ENCODE measurements around the gene ITSN2.
"Not testable (repeated sequence)": the region's sequence is repeated elsewhere in the genome, so short reads cannot be mapped to it uniquely, and the experiment has no call there.

ITSN2 gene

GRCh38 chr2:24221343-24222050 lies 138.8 kb downstream of the ITSN2 start:
- DNase-seq = no peak

DNA sequence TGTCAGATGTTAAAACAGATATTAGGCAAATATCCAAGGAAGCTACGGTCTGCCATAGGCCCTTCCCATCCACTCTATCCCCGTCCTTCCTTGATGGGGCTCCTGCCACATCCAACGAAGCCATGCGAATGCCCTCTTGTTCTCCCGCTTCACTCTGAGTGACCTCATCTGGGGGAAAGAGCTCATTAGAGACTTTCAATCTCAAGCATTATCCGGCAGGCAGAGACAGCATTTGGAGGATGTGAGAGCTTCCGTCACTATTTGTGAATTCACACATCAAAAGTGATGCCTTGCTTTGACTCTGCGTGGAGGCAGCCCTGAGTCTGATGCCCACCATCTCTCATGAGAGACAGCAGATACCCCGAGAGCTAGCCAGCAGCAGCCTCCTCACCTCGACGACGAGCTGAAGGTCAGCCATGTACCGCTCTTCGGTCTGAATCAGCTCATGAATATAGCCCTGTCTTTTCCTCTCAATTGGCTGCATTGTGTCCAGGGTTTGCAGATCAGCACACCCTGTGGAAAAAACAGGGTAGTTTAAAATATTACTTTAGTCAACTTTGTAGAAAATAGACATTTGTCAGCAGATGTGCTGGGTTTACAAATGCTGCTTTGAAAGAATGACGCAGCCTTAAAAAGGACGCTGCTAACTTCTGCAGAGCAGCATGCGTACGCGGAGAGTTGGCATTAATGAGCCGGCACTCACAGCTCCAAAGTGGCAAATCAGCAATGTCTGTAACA lies 139.6 kb downstream of the ITSN2 start:
- peak in 14 of 58 donors; percentile 12 to 65 (median 32) for DNase-seq

DNA sequence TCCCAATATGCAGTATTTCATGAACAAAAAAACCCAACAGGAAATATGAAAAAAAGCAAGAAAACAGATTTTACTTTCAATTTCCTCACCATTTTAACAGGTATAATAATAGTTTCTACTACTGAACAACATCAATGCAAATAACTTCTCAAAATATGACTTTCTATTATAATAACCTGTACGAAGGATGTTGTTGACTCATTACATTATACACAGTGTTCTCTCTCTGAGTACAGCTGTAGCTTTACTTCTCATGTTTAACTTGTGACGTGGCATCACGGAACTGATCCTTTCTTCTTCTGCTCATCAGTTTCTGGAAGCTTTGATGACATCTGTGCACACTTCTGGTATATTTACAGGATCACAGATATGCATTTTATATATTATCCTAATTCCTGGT lies 145.5 kb downstream of the ITSN2 start:
- no peak for DNase-seq

- DNase-seq = no peak
These were observed 148.9 kb downstream of the ITSN2 start for GRCh38 chr2:24211408-24211807.

DNA sequence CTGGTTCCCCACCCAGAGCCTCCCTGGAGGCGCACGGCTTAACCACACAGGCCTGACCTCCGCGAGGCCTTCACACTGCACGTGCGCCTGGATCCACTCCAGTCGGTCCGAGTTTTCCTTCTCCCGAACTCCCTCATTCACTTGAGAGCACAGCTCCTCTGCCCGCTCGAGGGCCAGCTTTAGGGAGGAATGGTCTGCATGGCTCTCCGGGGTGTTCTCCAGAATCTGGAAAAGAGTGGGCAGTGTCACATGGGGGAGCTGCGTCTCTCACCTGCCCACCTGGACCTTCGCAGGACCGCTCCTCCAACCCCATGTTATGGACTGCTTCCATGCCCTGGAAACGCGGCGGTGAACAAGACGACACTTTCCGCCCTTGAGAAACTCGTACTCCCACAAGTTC lies 149.6 kb downstream of the ITSN2 start:
- DNase-seq = no peak

DNA sequence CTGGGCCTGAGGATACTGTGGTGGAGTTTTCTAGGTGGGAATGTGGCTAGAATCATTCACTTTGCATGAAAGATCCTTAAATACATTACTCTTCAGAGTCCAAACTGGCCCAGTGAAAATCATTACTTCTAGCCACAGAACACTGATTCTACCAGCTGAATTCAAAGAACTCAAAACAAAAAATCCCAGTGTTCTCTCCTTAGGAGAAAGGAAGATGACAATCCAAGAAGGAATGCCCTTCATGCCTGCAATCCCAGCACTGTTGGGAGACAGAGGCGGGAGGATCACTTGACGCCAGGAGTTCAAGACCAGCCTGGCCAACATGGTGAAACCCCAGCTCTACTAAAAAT lies 150.3 kb downstream of the ITSN2 start:
- no peak for DNase-seq

DNA sequence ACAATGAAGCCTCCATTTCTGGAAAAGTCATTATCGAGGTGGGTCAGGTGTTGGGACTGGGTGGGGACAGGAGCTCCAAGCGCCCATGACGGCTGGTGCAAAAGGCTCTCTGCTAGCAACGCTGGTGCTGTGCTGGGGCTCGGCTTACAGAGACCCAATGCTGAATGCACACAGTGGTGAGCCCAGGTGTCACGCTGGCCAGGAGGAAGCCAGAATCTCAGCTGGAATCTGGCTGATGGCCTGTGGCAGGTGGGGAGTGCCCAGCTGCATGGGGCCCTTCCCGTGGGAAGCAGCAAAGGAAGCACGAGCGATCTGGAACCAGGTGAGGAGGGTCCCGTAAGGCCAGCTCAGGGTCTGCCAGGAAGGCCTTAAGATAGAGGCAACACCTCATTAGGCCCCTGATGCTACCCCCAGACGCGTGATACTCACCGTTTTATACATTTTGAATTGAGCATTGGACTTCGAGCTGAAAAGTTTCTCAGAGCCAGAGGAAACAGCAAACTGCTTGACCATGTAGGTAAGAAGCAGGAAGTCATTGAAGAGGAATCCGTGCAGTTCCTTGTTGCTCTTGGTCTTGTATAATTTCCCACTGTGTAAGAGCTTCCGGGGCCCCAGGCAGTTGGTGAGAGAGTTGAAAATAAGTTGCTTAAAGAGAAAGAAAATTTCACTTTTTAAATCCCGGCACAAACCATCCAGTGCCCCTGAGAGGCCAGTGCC lies 150.8 kb downstream of the ITSN2 start:
- no peak for DNase-seq

DNA sequence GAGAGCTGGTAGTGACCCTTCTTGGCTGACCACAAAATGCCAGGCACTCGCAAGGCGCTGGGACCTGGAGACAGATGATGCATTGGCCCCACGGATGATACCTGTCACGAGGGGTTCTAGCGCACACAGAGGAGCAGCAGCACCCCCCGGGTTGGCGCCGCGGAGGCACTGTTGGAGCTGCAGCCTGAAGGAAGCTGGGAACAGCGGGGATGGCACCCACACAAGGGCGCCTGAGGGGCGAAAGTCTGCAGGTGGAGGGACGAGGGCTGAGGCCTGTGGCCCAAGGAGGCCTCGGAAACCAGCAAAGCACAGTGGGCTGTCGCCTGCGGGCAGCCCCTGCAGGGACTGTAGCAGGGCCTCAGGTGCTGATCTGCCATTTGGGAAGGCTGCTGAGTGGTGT lies 151.8 kb downstream of the ITSN2 start:
- no peak for DNase-seq

DNA sequence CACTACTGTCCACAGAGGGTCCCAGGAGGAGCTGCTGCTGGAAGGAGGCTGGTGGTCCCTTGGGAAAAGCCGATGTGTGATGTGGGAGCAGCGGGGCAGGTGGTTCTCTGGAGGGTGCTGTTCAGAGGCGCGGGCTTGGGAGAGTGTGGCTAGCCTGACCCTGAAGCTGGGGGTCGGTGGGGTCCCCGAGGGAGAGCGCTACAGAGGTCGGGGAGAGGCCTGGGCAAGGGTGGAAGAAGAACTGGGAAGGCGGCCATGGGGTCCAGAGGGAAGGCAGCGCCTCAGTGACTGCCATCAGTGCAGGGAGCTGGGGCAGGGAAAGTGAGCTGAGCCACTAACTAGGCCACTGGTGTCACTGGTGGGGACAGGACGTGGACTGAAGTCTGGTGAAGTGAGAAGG lies 153.0 kb downstream of the ITSN2 start:
- no peak for DNase-seq

GRCh38 chr2:24206714-24207113 lies 153.6 kb downstream of the ITSN2 start:
- no peak for DNase-seq

DNA sequence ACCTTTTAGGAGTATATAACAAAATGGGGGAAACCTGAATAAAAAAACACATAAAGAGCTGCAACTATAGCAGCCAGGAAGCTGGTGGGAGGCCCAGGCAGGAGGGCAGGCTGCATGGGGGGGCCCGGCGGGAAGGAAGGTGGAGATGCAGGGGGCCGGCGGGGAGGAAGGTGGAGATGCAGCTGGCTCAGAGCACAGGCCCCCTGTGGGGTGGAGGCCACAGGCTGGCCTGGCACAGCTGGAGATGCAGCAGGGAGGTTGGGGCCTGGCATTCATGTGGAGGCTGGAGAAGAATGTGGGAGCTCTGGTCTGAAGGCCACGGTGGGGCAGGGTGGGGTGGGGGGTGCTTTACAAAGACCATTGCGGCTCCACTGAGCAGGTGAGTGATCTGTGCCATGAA lies 154.1 kb downstream of the ITSN2 start:
- DNase-seq = no peak

GRCh38 chr2:24205131-24205530 lies 155.2 kb downstream of the ITSN2 start:
- DNase-seq = no peak

GRCh38 chr2:24204505-24204904 lies 155.8 kb downstream of the ITSN2 start:
- DNase-seq = no peak

DNA sequence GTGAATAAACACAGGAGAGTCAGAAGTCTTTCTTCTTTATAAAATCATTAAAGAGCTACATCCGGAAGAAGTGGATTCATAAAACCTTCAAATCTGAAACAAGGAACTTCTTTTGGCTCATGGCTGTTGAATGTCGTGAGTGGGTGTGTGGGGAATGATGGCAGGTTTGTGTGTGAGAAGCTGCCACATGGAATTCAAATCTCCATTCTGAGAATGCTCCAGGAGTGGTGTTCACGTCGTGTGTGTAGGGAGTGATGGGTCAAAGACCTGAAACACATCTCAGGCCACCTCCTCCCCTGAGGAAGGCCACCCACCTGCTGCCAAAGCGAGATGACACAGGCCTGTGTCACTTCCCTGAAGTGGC lies 156.6 kb downstream of the ITSN2 start:
- DNase-seq = peak in 1 of 58 donors; percentile 6

- DNase-seq = no peak
These were observed 157.1 kb downstream of the ITSN2 start for GRCh38 chr2:24203029-24203786.

- DNase-seq = no peak
These were observed 159.5 kb downstream of the ITSN2 start for GRCh38 chr2:24200799-24201198.

DNA sequence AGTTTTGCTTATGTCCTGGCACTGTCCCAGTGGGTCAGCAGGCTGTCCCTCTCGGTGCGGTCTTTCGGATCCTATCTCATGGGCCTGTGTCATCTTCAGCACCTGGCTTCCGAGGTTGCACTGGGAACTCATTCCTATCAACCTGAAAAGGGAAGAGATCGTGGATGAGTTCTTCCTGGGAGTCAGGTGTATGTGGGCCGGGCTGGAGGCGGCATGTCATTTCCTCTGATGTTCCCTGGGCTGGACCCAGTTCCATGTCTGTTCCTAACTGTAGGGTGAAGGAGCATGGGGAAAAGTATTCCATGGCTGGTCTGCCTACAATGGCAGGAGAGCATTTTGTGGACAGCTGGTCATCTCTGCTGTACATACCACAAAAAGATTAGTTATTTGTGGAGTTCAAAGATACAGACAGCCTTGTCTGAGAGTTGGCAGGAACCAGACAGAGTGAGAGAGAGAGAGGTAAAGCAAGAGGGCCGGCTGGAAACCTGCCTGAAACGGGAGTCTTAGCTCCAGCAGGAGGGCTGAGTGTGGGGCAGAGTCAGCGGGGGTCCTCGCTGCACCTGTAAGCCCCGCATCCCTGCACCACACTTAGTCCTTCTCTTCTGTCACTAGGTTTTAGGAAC lies 160.3 kb downstream of the ITSN2 start:
- DNase-seq = no peak

GRCh38 chr2:24197213-24197612 lies 163.1 kb downstream of the ITSN2 start:
- DNase-seq = not testable (repeated sequence)

DNA sequence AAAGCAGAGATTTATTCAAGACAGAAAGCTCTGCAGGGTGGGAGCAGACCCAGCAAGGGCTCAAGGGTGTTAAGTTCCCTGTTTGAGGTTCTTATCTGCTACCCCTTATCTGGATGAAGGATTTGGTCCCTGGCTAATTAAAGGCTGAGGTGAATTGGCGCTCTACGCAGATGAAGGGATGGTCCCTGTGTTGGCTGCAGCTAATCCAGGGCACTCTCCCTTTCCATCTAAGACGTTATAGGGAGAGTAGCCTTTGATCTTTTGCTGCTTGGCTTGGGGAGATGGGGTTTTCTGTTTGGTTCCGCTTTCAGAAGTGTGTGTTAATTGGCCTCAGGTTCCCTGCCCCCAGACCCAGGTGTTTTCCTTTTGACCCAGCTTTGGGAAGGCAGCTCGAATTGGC lies 168.5 kb downstream of the ITSN2 start:
- no peak for DNase-seq

DNA sequence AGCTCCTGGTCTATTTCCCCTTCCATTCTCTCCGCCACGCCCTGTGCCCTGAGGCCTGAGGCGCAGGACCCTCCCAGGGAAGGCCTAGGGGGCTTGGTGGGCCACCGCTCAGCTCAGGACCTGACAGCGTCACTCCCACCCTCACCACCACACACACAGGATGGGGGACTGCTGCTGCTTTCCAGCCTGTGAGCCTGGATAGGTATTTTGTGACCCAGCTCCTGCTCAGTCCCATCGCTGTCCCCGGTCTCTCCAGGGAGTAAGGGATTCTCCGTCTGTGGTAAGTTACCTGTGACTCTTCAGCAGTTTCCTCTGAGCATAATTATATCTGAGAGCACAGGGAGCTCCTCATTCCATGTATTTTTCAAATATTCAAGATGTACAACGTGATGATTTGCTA lies 169.2 kb downstream of the ITSN2 start:
- no peak for DNase-seq

DNA sequence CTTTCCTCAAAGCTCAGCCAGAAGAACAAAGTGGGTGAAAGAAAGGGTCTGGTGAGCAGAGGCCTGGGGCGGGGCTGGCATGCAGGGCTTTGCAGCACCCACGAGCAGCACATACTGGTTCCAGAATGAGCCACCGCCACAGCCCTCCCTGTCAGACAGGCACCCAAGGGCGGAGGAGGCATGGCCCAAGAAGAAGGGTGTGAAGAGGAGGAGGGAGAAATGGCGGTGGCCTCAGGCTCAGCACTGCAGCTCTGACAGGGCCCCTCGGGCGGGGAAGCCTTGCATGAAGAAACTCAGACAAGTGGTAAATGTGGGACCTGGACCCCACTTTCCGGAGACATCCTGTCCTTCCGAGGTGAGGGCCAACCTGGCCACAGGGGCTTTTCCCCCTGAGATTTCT lies 169.8 kb downstream of the ITSN2 start:
- DNase-seq = no peak

Measured in anterior cingulate cortex (tissue), 58 donors.